Heart right ventricle (tissue), 16 donors: ENCODE data around the gene GRM3. TPM values are rescaled to one million over a fixed set of nuclear protein-coding genes. Genes with fewer than 3 reads are reported as not detected.

Experiments used
- ATAC-seq, 8 donors: fragments of 200-7000 bp; cut with Tn5 transposase; one replicate each; pipeline ENCODE4 v1.9.1; 2020; ENCODE audit warnings: mild to moderate bottlenecking in 8 of 8, moderate library complexity in 8 of 8, moderate number of reproducible peaks in 1 of 8
- DNase-seq, 2 donors: peaks; one replicate each; pipeline ENCODE4 v3.0.0-alpha.2; 2020
- H3K27ac ChIP-seq, 10 donors: fragments of 200-600 bp; sonication (generic) in 2 of 10; one replicate each; pipeline versions ENCODE4 v1.5.0 to v1.8.0; 2020 to 2022; ENCODE audit warnings: mild to moderate bottlenecking in 3 of 10
- H3K27me3 ChIP-seq, 7 donors: fragments of 200-600 bp; one replicate each; pipeline ENCODE4 v1.8.0; 2021 to 2022; ENCODE audit warnings: mild to moderate bottlenecking in 2 of 7
- H3K36me3 ChIP-seq, 9 donors: fragments of 200-600 bp; sonication (generic) in 1 of 9; one replicate each; pipeline versions ENCODE4 v1.5.0 to v1.8.0; 2020 to 2022; ENCODE audit warnings: mild to moderate bottlenecking in 2 of 9
- H3K4me1 ChIP-seq, 9 donors: fragments of 200-600 bp; sonication (generic) in 1 of 9; one replicate each; pipeline versions ENCODE4 v1.5.0 to v1.8.0; 2020 to 2022; ENCODE audit warnings: mild to moderate bottlenecking in 4 of 9
- H3K4me3 ChIP-seq, 10 donors: fragments of 200-600 bp; sonication (generic) in 2 of 10; one replicate each; pipeline versions ENCODE4 v1.5.0 to v1.8.0; 2020 to 2022; ENCODE audit warnings: mild to moderate bottlenecking in 7 of 10, moderate library complexity in 2 of 10
- H3K9me3 ChIP-seq, 11 donors: fragments of 200-600 bp in 10 of 11; sonication (generic) in 2 of 11; one replicate each; pipeline versions ENCODE4 v1.5.0 to v1.8.0; 2013 to 2022; ENCODE audit warnings: mild to moderate bottlenecking in 2 of 11, control low read depth in 1 of 11, moderate library complexity in 1 of 11
- CTCF ChIP-seq, 9 donors: fragments of 200-600 bp; sonication (generic) in 2 of 9; IDR thresholded peaks; one replicate each; pipeline versions ENCODE4 v1.5.0 to v1.8.0; 2021 to 2022; ENCODE audit warnings: antibody characterized with exemption in 9 of 9, mild to moderate bottlenecking in 5 of 9, moderate library complexity in 1 of 9
- WGBS, 2 donors: extraction: QIAGEN DNeasy Blood & Tissue Kit; methylation state at CpG; one replicate each; pipeline ENCODE4 v1.1.7; 2013; ENCODE audit warnings: inconsistent platforms in 1 of 2; 5-methylcytosine and 5-hydroxymethylcytosine counted together
- intact Hi-C, 10 donors: fragments of 100-400 bp; cut with DNase I; formaldehyde crosslinking; loops; one replicate each; pipeline versions ENCODE4 v1.11.1 to v1.14.2; 2022
- polyA plus RNA-seq, 2 donors: library from polyadenylated mRNA; stranded (reverse); fragments of 200-250 nt; gene quantifications; one replicate each; pipeline ENCODE4 v1.2.3, GENCODE V29; 2013
- total RNA-seq, 10 donors: library from RNA; stranded (reverse); fragmentation: NEBNext Ultra II Directional in 3 of 10; extraction: Animal tissue kit (Norgen Biotek cat#: 25700) in 3 of 10; gene quantifications; one replicate each; pipeline versions ENCODE4 v1.2.1 to v1.2.4, GENCODE V29; 2021 to 2023
- donor health status: Arrhythmogenic right ventricular cardiomyopathy.
- donor health status: ischemic (EF 13 %, LVEDD 7.1; RV severe dilation, severe dysfunction).
- donor health status: healthy with polysubstance abuse.
- donor health status: DM: no; HTN: yes; CAD: no.
- donor health status: DM: no; HTN: no; CAD: no.
- donor health status: ischemic (EF 25% LVEDD 6.9; RV normal size, moderate dysfunction).
- donor health status: ischemic (EF 25% LVEDD 5.7; RV mildly dilated, moderate dysfunction).
- donor health status: healthy.
- donor health status: DM: yes; HTN: yes; CAD: no.
- donor health status: Ischemic cardiomyopathy.
- donor health status: ischemic (EF 35%, LVEDD 5.7; RV mildly dilated, moderate dysfunction).
- donor health status: nonischemic (EF 11% LVEDD 7.7; RV severe dilation, severe dysfunction).
- donor health status: DM: yes; HTN: yes; CAD: no.
- donor health status: PGD.
- donor health status: ischemic (EF 29% LVEDD 5.4; RV normal size, mild dysfunction).
- donor health status: nonischemic (EF 23%, LVEDD 6.1; RV moderate dilation, normal function).

GRM3 gene
- total and polyA plus RNA-seq, 12 donors, result 0.01 to 0.24 (median 0.15) TPM; not detected in 9

GRCh38 chr7:86760236-86760635, 116.5 kb downstream of the GRM3 start:
- 22 to 29% methylated on average over 4 of the region's 4 CpGs for WGBS, 2 donors
- TF ChIP-seq CTCF (IDR thresholded peaks at IDR 0.05), result no peak
- no peak overlapping the region for H3K27ac ChIP-seq
- no peak for ATAC-seq
- H3K36me3 ChIP-seq, result no peaks in the 10 kb centered on the region
- H3K9me3 ChIP-seq, result no peaks in the 10 kb centered on the region
- intact Hi-C loops, result no loop called here
- DNase-seq, result no peak
- H3K4me1 ChIP-seq, result no peaks in the 10 kb centered on the region
- H3K4me3 ChIP-seq, result no peak overlapping the region
- peaks cover 0 to 3% (median 0%) of the 10 kb centered on the region in 7 donors for H3K27me3 ChIP-seq

GRCh38 chr7:86762129-86762528, 118.4 kb downstream of the GRM3 start:
- DNase-seq (no peak), ATAC-seq (no peak)
- WGBS, 2 donors, result 75 to 88% methylated on average over 2 of the region's 2 CpGs
- H3K36me3 ChIP-seq, result no peaks in the 10 kb centered on the region
- no peak overlapping the region for H3K27ac ChIP-seq
- no peak for TF ChIP-seq CTCF (IDR thresholded peaks at IDR 0.05)
- no peaks in the 10 kb centered on the region for H3K9me3 ChIP-seq
- intact Hi-C loops, result no loop called here
- H3K4me3 ChIP-seq, result no peak overlapping the region
- H3K4me1 ChIP-seq, result no peaks in the 10 kb centered on the region
- peaks cover 0 to 3% (median 0%) of the 10 kb centered on the region in 7 donors for H3K27me3 ChIP-seq

- 68 to 70% methylated on average over 2 of the region's 2 CpGs for WGBS, 2 donors
- no peak overlapping the region for H3K4me3 ChIP-seq
- DNase-seq (no peak), ATAC-seq (no peak)
- intact Hi-C loops, result no loop called here
- no peaks in the 10 kb centered on the region for H3K4me1 ChIP-seq
- no peaks in the 10 kb centered on the region for H3K36me3 ChIP-seq
- no peak for TF ChIP-seq CTCF (IDR thresholded peaks at IDR 0.05)
- no peak overlapping the region for H3K27ac ChIP-seq
- H3K27me3 ChIP-seq, result no peaks in the 10 kb centered on the region
- H3K9me3 ChIP-seq, result no peaks in the 10 kb centered on the region
Measured at GRCh38 chr7:86765931-86766330, 122.2 kb downstream of the GRM3 start.

- H3K9me3 ChIP-seq, result no peaks in the 10 kb centered on the region
- ATAC-seq (no peak), DNase-seq (no peak)
- no peak overlapping the region for H3K4me3 ChIP-seq
- no peaks in the 10 kb centered on the region for H3K27me3 ChIP-seq
- WGBS, 2 donors, result 66 to 88% methylated on average over 1 of the region's 1 CpG
- H3K4me1 ChIP-seq, result no peaks in the 10 kb centered on the region
- no peak overlapping the region for H3K27ac ChIP-seq
- no peak for TF ChIP-seq CTCF (IDR thresholded peaks at IDR 0.05)
- no peaks in the 10 kb centered on the region for H3K36me3 ChIP-seq
- intact Hi-C loops, result no loop called here
Measured at GRCh38 chr7:86768394-86768793, 124.7 kb downstream of the GRM3 start.
